LNCAP (cell line): Measurements from ENCODE around the gene IRGQ.

Experiments used
- CTCF ChIP-seq: fragments of 450-650 bp; IDR thresholded peaks from 2 replicates; pipeline ENCODE4 v1.5.1; 2017; ENCODE audit warnings: mild to moderate bottlenecking

The IRGQ gene

GRCh38 chr19:43560687-43561086 is 35.2 kb downstream of the IRGQ start:
- TF ChIP-seq CTCF: no peak

- TF ChIP-seq CTCF: peak; percentile 56
These were observed 40.7 kb downstream of the IRGQ start for GRCh38 chr19:43555185-43555770.

GRCh38 chr19:43554317-43554895 is 41.5 kb downstream of the IRGQ start:
- no peak for TF ChIP-seq CTCF

GRCh38 chr19:43553656-43554055 is 42.3 kb downstream of the IRGQ start:
- no peak for TF ChIP-seq CTCF

- TF ChIP-seq CTCF: no peak
These were observed 43.3 kb downstream of the IRGQ start for GRCh38 chr19:43552616-43553015.

- TF ChIP-seq CTCF: no peak
These were observed 43.8 kb downstream of the IRGQ start for GRCh38 chr19:43552198-43552450.

- TF ChIP-seq CTCF: no peak
These were observed 44.3 kb downstream of the IRGQ start for GRCh38 chr19:43551399-43552197.
